Testis (tissue), 3 donors: ENCODE results near the gene MAGI2. TPM values are rescaled to one million over a fixed set of nuclear protein-coding genes. Genes with fewer than 3 reads are reported as not detected.

Experiments used
- DNase-seq: peaks from one replicate; pipeline ENCODE4 v3.0.0-alpha.2; 2019
- H3K27ac ChIP-seq, 2 donors: fragments of 200-600 bp; sonication (generic); one replicate each; pipeline ENCODE4 v1.5.1; 2019
- H3K27me3 ChIP-seq: fragments of 200-600 bp; sonication (generic); one replicate; pipeline ENCODE4 v1.5.1; 2019
- H3K36me3 ChIP-seq: fragments of 200-600 bp; sonication (generic); one replicate; pipeline ENCODE4 v1.5.1; 2017; ENCODE audit warnings: low read depth; ENCODE audit errors: missing control alignments
- H3K4me1 ChIP-seq: fragments of 200-600 bp; sonication (generic); one replicate; pipeline ENCODE4 v1.5.1; 2019
- H3K4me3 ChIP-seq, 2 donors: fragments of 200-600 bp; sonication (generic); one replicate each; pipeline ENCODE4 v1.5.1; 2017 to 2019
- H3K9me3 ChIP-seq: fragments of 200-600 bp; sonication (generic); one replicate; pipeline ENCODE4 v1.5.1; 2017
- CTCF ChIP-seq, 3 experiments: fragments of 450-650 bp in 2 of 3; fragments of 200-600 bp in 1 of 3; sonication (generic) in 1 of 3; IDR thresholded peaks; one replicate each; pipeline ENCODE4 v1.5.1; 2016 to 2019; ENCODE audit warnings: antibody characterized with exemption in 3 of 3, mild to moderate bottlenecking in 2 of 3, moderate library complexity in 1 of 3
- POLR2A ChIP-seq: fragments of 450-650 bp; IDR thresholded peaks from one replicate; pipeline ENCODE4 v1.6.1; 2017; ENCODE audit warnings: antibody characterized with exemption, mild to moderate bottlenecking, moderate library complexity
- WGBS, 2 donors: methylation state at CpG; one replicate each; pipeline ENCODE4 v1.1.5; 2018; 5-methylcytosine and 5-hydroxymethylcytosine counted together
- intact Hi-C: fragments of 100-400 bp; cut with DNase I; formaldehyde crosslinking; loops from one replicate; pipeline ENCODE4 v1.15.1; 2023; ENCODE audit warnings: low total_unique reads
- polyA plus RNA-seq: library from polyadenylated mRNA; stranded (reverse); fragments of 350-450 nt; fragmentation: Illumina TruSeq; extraction: RNeasy Lipid Tissue Mini Kit (QIAGEN cat#74804); gene quantifications from one replicate; pipeline ENCODE4 v1.2.3, GENCODE V29; 2014; ENCODE audit warnings: low read depth, low replicate concordance; ENCODE audit not compliant: insufficient read depth
- total RNA-seq, 2 donors: library from RNA; depleted of rRNA; stranded (reverse); fragments of >200 nt; gene quantifications; one replicate each; pipeline ENCODE4 v1.2.3, GENCODE V29; 2016

MAGI2 gene
- total and polyA plus RNA-seq, 3 donors from 2014 or later: 11.2 to 13.1 (median 12.4) TPM

GRCh38 chr7:78055001-78055573 lies 1398.4 kb downstream of the MAGI2 start:
- Histone ChIP-seq H3K27ac (no peak overlapping the region), H3K4me3 (no peak overlapping the region), H3K4me1 (no peaks in the 10 kb centered on the region), H3K9me3 (no peaks in the 10 kb centered on the region), H3K27me3 (no peaks in the 10 kb centered on the region), H3K36me3 (no peaks in the 10 kb centered on the region)
- no peak for DNase-seq
- intact Hi-C loops: no loop called here
- TF ChIP-seq POLR2A (no peak), CTCF (IDR thresholded peaks at IDR 0.05) (no peak)
- WGBS, 2 donors: 67 to 72% methylated on average over 3 of the region's 3 CpGs

DNA sequence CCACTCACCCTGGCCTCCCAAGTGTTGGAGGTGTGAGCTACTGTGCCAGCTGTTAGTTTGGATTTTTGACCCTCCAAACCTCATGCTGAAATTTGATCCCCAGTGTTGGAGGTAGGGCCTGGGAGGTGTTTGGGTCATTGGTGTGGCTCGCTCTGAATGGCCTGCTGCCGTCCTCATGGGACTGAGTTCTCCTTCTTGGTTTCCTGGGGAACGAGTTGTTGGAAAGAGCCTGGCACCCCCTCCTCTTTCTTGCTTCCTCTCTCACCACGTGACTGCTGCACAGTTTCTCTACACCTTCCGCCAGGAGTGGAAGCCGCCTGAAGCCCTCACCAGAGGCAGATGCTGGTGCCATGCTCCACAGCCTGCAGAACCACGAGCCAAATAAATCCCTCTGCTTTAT lies 1401.4 kb downstream of the MAGI2 start:
- no peak for DNase-seq
- intact Hi-C loops: no loop called here
- no peak for TF ChIP-seq POLR2A
- no peak for TF ChIP-seq CTCF (IDR thresholded peaks at IDR 0.05)
- Histone ChIP-seq H3K9me3 (no peaks in the 10 kb centered on the region), H3K36me3 (no peaks in the 10 kb centered on the region), H3K4me3 (no peak overlapping the region), H3K27me3 (no peaks in the 10 kb centered on the region), H3K4me1 (no peaks in the 10 kb centered on the region), H3K27ac (no peak overlapping the region)
- 76 to 77% methylated on average over 7 of the region's 7 CpGs for WGBS, 2 donors

GRCh38 chr7:78047800-78048199 lies 1405.7 kb downstream of the MAGI2 start:
- no peak for DNase-seq
- no peaks in the 10 kb centered on the region for H3K9me3 ChIP-seq
- no peak overlapping the region for H3K4me3 ChIP-seq
- no peaks in the 10 kb centered on the region for H3K4me1 ChIP-seq
- intact Hi-C loops: no loop called here
- WGBS, 2 donors: 81 to 83% methylated on average over 3 of the region's 3 CpGs
- H3K36me3 ChIP-seq: no peaks in the 10 kb centered on the region
- TF ChIP-seq POLR2A: no peak
- TF ChIP-seq CTCF (IDR thresholded peaks at IDR 0.05): no peak
- no peak overlapping the region for H3K27ac ChIP-seq
- no peaks in the 10 kb centered on the region for H3K27me3 ChIP-seq

DNA sequence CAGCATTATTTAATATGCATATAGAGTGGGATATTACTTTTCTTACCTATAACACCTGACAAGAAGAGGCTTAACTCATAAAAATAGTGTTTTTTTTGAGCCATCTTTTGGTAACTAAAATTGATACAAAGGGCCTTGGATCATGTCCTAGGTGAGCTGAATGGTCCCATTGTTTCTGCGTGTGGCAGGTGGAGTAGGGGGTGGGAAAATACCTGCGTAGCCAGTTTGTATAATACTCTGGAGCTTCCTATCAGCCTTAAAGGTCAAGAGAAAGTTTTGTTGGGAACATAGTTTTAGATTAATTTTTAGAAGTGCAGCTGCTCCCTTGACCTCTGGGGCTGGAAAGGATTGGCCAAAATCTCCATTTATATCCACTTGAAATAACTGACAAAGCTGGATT lies 1410.3 kb downstream of the MAGI2 start:
- no peak overlapping the region for H3K4me3 ChIP-seq
- H3K36me3 ChIP-seq: no peaks in the 10 kb centered on the region
- H3K9me3 ChIP-seq: no peaks in the 10 kb centered on the region
- H3K4me1 ChIP-seq: no peaks in the 10 kb centered on the region
- intact Hi-C loops: no loop called here
- no peak for DNase-seq
- 68 to 80% methylated on average over 2 of the region's 2 CpGs for WGBS, 2 donors
- H3K27ac ChIP-seq: no peak overlapping the region
- TF ChIP-seq POLR2A (no peak), CTCF (IDR thresholded peaks at IDR 0.05) (no peak)
- no peaks in the 10 kb centered on the region for H3K27me3 ChIP-seq

GRCh38 chr7:78041423-78041822 lies 1412.0 kb downstream of the MAGI2 start:
- Histone ChIP-seq H3K4me1 (no peaks in the 10 kb centered on the region), H3K27me3 (no peaks in the 10 kb centered on the region), H3K9me3 (no peaks in the 10 kb centered on the region), H3K27ac (no peak overlapping the region), H3K4me3 (no peak overlapping the region), H3K36me3 (no peaks in the 10 kb centered on the region)
- 66 to 75% methylated on average over 3 of the region's 3 CpGs for WGBS, 2 donors
- intact Hi-C loops: no loop called here
- DNase-seq: no peak
- TF ChIP-seq POLR2A: no peak
- TF ChIP-seq CTCF (IDR thresholded peaks at IDR 0.05): no peak
